ENCODE measurements around the gene ZSWIM7. TPM values are rescaled to one million over a fixed set of nuclear protein-coding genes. Genes with fewer than 3 reads are reported as not detected.
"Not testable (repeated sequence)": the region's sequence is repeated elsewhere in the genome, so short reads cannot be mapped to it uniquely, and the experiment has no call there.

Gene ZSWIM7
- total RNA-seq, 3 donors from 2014 or later: 7.2 to 9.7 (median 9.5) TPM

DNA sequence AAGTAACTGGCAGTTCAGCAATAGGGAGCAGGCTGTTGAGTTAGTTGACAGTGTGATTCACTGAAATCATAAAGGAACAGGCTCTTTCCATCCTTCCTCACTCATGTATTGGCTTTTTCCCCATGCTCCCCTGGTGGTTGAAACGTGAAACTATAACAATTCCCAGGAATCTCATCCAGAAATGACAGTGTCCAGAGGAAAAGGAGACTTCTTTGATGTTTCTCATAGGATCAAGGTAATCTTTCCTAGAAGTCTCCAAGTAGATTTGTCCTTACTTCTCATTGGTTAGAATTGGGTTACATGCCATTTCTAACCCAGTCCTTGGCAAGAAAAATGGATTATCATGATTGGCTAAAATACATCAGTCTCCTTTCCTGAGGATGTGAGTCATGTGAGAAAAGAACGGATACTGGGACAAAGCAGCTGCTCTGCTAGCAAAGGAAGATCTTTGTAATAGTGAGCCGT is 14.5 kb upstream of the ZSWIM7 start:
- DNase-seq (no peak), ATAC-seq (no peak)
- Mint-ChIP-seq H3K36me3 (ENCODE audit: insufficient read depth) (peaks cover 42% of the 10 kb centered on the region), H3K27me3 (ENCODE audit: low read depth) (no peaks in the 10 kb centered on the region), H3K4me1 (ENCODE audit: low read depth) (peaks cover 4% of the 10 kb centered on the region), H3K9me3 (no peaks in the 10 kb centered on the region), H3K4me3 (no peak overlapping the region)

DNA sequence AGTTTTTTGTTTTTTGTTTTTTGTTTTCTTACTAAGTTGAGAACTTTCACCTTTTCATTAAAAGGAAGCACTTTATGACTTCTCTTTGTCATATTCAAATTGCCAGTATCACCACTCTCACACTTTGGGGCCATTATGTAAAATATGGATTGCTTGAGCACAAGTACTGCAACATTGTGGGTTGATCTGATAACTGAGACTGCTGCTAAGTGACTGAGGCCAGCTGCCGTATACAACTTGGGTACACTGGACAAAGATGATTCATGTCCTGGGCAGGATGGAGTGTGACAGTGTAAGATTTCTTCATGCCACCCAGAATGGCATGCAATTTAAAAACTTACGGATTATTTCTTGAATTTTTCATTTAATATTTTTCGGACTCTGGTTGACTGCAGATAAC is 7.9 kb upstream of the ZSWIM7 start:
- no peaks in the 10 kb centered on the region for H3K27me3 Mint-ChIP-seq (ENCODE audit: low read depth)
- DNase-seq (no peak), ATAC-seq (peak; percentile 74 to 83)
- no peak overlapping the region for H3K4me3 Mint-ChIP-seq
- H3K9me3 Mint-ChIP-seq: no peaks in the 10 kb centered on the region
- peaks cover 61% of the 10 kb centered on the region for H3K36me3 Mint-ChIP-seq (ENCODE audit: insufficient read depth)
- H3K4me1 Mint-ChIP-seq (ENCODE audit: low read depth): peaks cover 11% of the 10 kb centered on the region

GRCh38 chr17:16005636-16006035 is 6.1 kb upstream of the ZSWIM7 start:
- Mint-ChIP-seq H3K4me3 (no peak overlapping the region), H3K4me1 (ENCODE audit: low read depth) (peaks cover 26% of the 10 kb centered on the region), H3K9me3 (no peaks in the 10 kb centered on the region), H3K27me3 (ENCODE audit: low read depth) (no peaks in the 10 kb centered on the region), H3K36me3 (ENCODE audit: insufficient read depth) (peaks cover 66% of the 10 kb centered on the region)
- ATAC-seq (no peak), DNase-seq (no peak)

- no peak for DNase-seq
- Mint-ChIP-seq H3K9me3 (no peaks in the 10 kb centered on the region), H3K4me1 (ENCODE audit: low read depth) (peaks cover 31% of the 10 kb centered on the region), H3K36me3 (ENCODE audit: insufficient read depth) (peaks cover 66% of the 10 kb centered on the region), H3K27me3 (ENCODE audit: low read depth) (no peaks in the 10 kb centered on the region), H3K4me3 (no peak overlapping the region)
- no peak for ATAC-seq
Measured at GRCh38 chr17:16003841-16004240, 4.3 kb upstream of the ZSWIM7 start.

GRCh38 chr17:16002708-16003260 is 3.3 kb upstream of the ZSWIM7 start:
- Mint-ChIP-seq H3K27me3 (ENCODE audit: low read depth) (no peaks in the 10 kb centered on the region), H3K9me3 (no peaks in the 10 kb centered on the region), H3K4me3 (no peak overlapping the region), H3K4me1 (ENCODE audit: low read depth) (peaks cover 23% of the 10 kb centered on the region), H3K36me3 (ENCODE audit: insufficient read depth) (peaks cover 55% of the 10 kb centered on the region)
- ATAC-seq: no peak
- no peak for DNase-seq

GRCh38 chr17:16001226-16001897 is 1.9 kb upstream of the ZSWIM7 start:
- Mint-ChIP-seq H3K36me3 (ENCODE audit: insufficient read depth) (peaks cover 51% of the 10 kb centered on the region), H3K27me3 (ENCODE audit: low read depth) (no peaks in the 10 kb centered on the region), H3K9me3 (no peaks in the 10 kb centered on the region), H3K4me3 (peak overlapping the region; percentile 94), H3K4me1 (ENCODE audit: low read depth) (peaks cover 20% of the 10 kb centered on the region)
- no peak for ATAC-seq
- no peak for DNase-seq

DNA sequence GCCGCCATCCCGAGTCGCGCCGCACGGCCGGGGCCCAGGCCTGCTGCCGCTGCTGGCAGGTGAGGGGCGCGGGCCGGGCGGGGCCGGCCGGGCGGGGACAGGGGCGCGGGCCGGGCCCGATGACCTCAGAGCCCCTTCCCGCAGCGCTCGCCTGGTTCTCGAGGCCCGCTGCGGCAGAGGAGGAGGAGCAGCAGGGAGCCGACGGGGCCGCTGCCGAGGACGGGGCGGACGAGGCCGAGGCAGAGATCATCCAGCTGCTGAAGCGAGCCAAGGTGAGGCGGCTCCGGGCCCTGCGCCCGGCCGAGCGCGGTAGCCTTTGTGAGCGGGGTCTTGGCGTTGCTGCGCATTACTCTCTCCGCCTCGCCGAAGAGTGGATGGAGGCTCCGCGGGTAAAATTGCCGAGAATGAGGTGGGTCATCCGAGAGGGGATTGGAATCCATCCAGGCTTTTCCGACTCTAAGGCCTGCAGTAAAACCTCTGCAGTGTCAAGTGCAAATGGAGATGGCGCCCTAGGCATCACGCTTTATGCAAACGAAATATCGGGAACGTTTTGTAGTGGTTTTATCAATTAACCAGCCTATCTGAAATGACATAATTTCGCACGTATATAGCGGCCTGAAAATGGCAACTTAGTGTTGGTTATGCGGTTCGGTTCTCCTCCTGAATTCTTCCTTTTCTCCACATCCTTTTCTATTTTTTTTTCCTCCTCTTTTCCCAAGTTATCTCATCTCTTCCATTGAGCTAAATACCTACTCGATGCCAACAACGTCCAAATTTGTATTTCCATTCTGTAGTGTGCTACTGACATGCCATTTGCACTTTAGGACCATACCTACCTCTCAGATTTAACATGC is 697 bp upstream of the ZSWIM7 start:
- Mint-ChIP-seq H3K9me3 (no peaks in the 10 kb centered on the region), H3K27me3 (ENCODE audit: low read depth) (no peaks in the 10 kb centered on the region), H3K4me3 (peak overlapping the region; percentile 94), H3K4me1 (ENCODE audit: low read depth) (peaks cover 20% of the 10 kb centered on the region), H3K36me3 (ENCODE audit: insufficient read depth) (peaks cover 42% of the 10 kb centered on the region)
- peak in 1 of 2 donors; percentile 44 for ATAC-seq
- DNase-seq: no peak

DNA sequence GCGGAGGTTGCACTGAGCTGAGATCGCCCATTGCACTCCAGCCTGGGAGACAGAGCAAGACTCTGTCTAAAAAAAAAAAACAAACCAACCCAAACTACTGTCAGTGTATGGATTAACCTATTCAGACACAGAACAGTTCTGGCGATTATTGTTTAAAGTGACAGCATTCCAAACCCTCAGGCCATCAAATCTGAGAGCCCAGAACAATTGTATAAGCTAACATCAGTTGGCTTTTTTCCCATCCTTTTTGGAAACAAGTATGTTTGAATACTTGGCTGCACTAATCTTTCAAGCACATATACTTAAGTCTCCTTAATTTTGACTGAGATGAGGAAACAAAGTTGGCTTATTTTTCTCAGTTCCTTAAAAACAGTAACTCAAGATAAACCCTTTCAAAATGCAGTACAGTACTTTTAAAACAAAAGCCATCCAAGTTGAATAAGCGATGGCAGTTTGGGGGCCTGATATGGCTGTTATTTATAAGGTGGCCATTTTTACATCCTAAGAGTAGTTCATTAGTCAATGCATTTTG is 1.4 kb downstream of the ZSWIM7 start:
- peaks cover 28% of the 10 kb centered on the region for H3K36me3 Mint-ChIP-seq (ENCODE audit: insufficient read depth)
- peak overlapping the region; percentile 94 for H3K4me3 Mint-ChIP-seq
- no peak for DNase-seq
- ATAC-seq: no peak
- peaks cover 20% of the 10 kb centered on the region for H3K4me1 Mint-ChIP-seq (ENCODE audit: low read depth)
- H3K9me3 Mint-ChIP-seq: no peaks in the 10 kb centered on the region
- H3K27me3 Mint-ChIP-seq (ENCODE audit: low read depth): no peaks in the 10 kb centered on the region

DNA sequence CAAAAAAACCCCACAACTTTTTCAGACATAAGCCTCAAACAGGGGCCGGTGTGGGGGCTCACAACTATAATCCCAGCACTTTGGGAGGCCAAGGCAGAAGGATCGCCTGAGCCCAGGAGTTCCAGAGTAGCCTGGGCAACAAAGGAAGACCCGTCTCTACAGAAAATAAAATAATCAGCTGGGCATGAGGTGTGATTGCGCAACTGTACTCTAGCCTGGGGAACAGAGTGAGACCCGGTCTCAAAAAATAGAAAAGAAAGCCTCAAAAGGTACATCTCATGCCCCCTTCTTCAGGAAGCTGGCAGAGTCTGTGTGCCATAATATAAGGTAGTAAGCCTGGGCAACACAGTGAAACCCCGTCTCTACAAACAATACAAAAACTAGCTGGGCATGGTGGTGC is 3.2 kb downstream of the ZSWIM7 start:
- H3K36me3 Mint-ChIP-seq (ENCODE audit: insufficient read depth): peaks cover 14% of the 10 kb centered on the region
- H3K4me3 Mint-ChIP-seq: no peak overlapping the region
- ATAC-seq (no peak), DNase-seq (no peak)
- no peaks in the 10 kb centered on the region for H3K9me3 Mint-ChIP-seq
- H3K27me3 Mint-ChIP-seq (ENCODE audit: low read depth): no peaks in the 10 kb centered on the region
- peaks cover 11% of the 10 kb centered on the region for H3K4me1 Mint-ChIP-seq (ENCODE audit: low read depth)

GRCh38 chr17:15981646-15982580 is 17.6 kb downstream of the ZSWIM7 start:
- peaks cover 34% of the 10 kb centered on the region for H3K36me3 Mint-ChIP-seq (ENCODE audit: insufficient read depth)
- no peaks in the 10 kb centered on the region for H3K27me3 Mint-ChIP-seq (ENCODE audit: low read depth)
- DNase-seq (no peak), ATAC-seq (no peak)
- H3K9me3 Mint-ChIP-seq: no peaks in the 10 kb centered on the region
- no peak overlapping the region for H3K4me3 Mint-ChIP-seq
- peaks cover 18% of the 10 kb centered on the region for H3K4me1 Mint-ChIP-seq (ENCODE audit: low read depth)

GRCh38 chr17:15981208-15981607 is 18.3 kb downstream of the ZSWIM7 start:
- peaks cover 33% of the 10 kb centered on the region for H3K36me3 Mint-ChIP-seq (ENCODE audit: insufficient read depth)
- DNase-seq (no peak), ATAC-seq (peak; percentile 99 to 100)
- peaks cover 18% of the 10 kb centered on the region for H3K4me1 Mint-ChIP-seq (ENCODE audit: low read depth)
- no peaks in the 10 kb centered on the region for H3K9me3 Mint-ChIP-seq
- no peaks in the 10 kb centered on the region for H3K27me3 Mint-ChIP-seq (ENCODE audit: low read depth)
- no peak overlapping the region for H3K4me3 Mint-ChIP-seq

GRCh38 chr17:15979013-15979412 is 20.5 kb downstream of the ZSWIM7 start:
- peaks cover 18% of the 10 kb centered on the region for H3K4me1 Mint-ChIP-seq (ENCODE audit: low read depth)
- not testable (repeated sequence) for DNase-seq; H3K4me3 Mint-ChIP-seq; H3K27me3 Mint-ChIP-seq (ENCODE audit: low read depth); H3K9me3 Mint-ChIP-seq; ATAC-seq
- peaks cover 31% of the 10 kb centered on the region for H3K36me3 Mint-ChIP-seq (ENCODE audit: insufficient read depth)

DNA sequence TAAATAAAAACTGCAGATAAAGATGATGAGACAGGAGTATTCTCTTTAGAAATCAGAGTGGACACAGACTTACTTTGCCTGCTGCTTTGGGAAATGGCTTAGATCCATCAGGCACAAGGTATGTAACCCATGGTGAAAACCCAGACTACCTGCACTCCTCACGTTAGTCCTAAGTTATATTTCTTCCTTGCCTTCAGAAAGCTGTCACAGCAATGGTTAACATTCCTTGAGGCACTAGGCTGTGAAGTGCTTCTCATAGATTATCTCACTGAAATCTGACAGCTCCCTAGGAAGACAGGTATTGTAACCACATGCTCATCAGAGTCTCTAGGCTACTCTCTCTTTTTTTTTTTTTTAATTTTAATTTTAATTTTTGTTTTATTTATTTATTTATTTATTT is 20.9 kb downstream of the ZSWIM7 start:
- no peak for ATAC-seq
- H3K36me3 Mint-ChIP-seq (ENCODE audit: insufficient read depth): peaks cover 27% of the 10 kb centered on the region
- no peaks in the 10 kb centered on the region for H3K9me3 Mint-ChIP-seq
- no peak for DNase-seq
- H3K4me1 Mint-ChIP-seq (ENCODE audit: low read depth): peaks cover 18% of the 10 kb centered on the region
- no peak overlapping the region for H3K4me3 Mint-ChIP-seq
- H3K27me3 Mint-ChIP-seq (ENCODE audit: low read depth): no peaks in the 10 kb centered on the region

DNA sequence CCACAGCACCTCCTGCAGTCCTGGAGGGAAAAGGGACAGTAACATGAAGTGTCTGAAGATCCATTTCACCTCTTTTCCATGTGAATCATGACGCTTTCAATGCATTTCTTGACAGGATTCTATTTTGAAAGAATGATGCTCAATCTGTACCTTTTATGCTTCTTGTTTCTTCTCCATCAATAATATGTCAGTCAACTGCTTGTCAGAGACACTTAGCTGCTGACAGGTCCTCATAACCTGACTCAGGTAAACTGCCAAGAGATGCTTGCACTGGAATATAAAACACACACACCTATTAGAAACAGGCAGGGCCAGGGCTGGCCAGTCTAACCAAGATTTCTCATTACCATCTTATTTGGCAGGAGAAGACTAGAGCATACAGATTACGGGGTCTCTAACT is 21.6 kb downstream of the ZSWIM7 start:
- no peaks in the 10 kb centered on the region for H3K27me3 Mint-ChIP-seq (ENCODE audit: low read depth)
- no peak overlapping the region for H3K4me3 Mint-ChIP-seq
- H3K4me1 Mint-ChIP-seq (ENCODE audit: low read depth): peaks cover 18% of the 10 kb centered on the region
- H3K9me3 Mint-ChIP-seq: no peaks in the 10 kb centered on the region
- DNase-seq (no peak), ATAC-seq (no peak)
- peaks cover 27% of the 10 kb centered on the region for H3K36me3 Mint-ChIP-seq (ENCODE audit: insufficient read depth)
